ENCODE data around the gene HAUS3.

- TF ChIP-seq STAT5B (CRISPR knock-in tag; IDR thresholded peaks at IDR 0.05) (no peak), CHD4 (IDR thresholded peaks at IDR 0.05; ENCODE audit: borderline replicate concordance, low read length) (no peak), ZSCAN25 (CRISPR knock-in tag; IDR thresholded peaks at IDR 0.05) (no peak), CTCF (CRISPR knock-in tag; IDR thresholded peaks at IDR 0.05) (no peak), NR2C2 (CRISPR knock-in tag; IDR thresholded peaks at IDR 0.05; ENCODE audit: borderline replicate concordance) (no peak), DPF2 (CRISPR knock-in tag; IDR thresholded peaks at IDR 0.05; ENCODE audit: borderline replicate concordance, low read depth) (no peak), KDM5A (IDR thresholded peaks at IDR 0.05; ENCODE audit: borderline replicate concordance, low read length) (no peak), USF2 (IDR thresholded peaks at IDR 0.05; ENCODE audit: low read depth, low read length) (no peak), USF2 (CRISPR knock-in tag; IDR thresholded peaks at IDR 0.05; ENCODE audit: borderline replicate concordance) (no peak), PAWR (CRISPR knock-in tag; IDR thresholded peaks at IDR 0.05; ENCODE audit: borderline replicate concordance) (no peak), ZKSCAN8 (CRISPR knock-in tag; IDR thresholded peaks at IDR 0.05; ENCODE audit: borderline replicate concordance) (no peak), ZBTB44 (CRISPR knock-in tag; IDR thresholded peaks at IDR 0.05) (no peak)
Observed at GRCh38 chr4:2257361-2258081, 15.6 kb upstream of the HAUS3 start.

Measured in HepG2 (cell line).